Measurements from ENCODE around the gene ADSS2.

DNA sequence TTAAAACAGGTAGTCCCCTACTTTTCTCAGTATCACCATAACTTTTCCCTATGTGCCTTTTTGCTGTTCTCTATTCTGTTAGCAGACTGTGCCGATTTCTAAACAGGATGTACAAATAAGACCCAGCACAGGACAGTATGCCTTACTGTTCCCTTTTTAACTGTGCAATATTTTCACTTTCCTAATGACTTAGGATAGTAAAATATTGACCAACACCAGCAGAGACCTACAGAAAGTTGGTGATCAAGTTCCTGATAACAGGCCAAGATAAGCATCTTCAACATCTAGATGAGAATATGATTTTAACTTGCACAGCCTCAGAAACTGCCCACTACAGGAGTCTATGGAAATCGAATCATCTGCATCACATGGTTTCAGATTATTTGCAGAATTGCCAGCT lies 42.0 kb downstream of the ADSS2 start:
- TF ChIP-seq ZNF768 (tag by site-specific recombination; IDR thresholded peaks at IDR 0.05), result no peak
- TF ChIP-seq, protein P1, sequence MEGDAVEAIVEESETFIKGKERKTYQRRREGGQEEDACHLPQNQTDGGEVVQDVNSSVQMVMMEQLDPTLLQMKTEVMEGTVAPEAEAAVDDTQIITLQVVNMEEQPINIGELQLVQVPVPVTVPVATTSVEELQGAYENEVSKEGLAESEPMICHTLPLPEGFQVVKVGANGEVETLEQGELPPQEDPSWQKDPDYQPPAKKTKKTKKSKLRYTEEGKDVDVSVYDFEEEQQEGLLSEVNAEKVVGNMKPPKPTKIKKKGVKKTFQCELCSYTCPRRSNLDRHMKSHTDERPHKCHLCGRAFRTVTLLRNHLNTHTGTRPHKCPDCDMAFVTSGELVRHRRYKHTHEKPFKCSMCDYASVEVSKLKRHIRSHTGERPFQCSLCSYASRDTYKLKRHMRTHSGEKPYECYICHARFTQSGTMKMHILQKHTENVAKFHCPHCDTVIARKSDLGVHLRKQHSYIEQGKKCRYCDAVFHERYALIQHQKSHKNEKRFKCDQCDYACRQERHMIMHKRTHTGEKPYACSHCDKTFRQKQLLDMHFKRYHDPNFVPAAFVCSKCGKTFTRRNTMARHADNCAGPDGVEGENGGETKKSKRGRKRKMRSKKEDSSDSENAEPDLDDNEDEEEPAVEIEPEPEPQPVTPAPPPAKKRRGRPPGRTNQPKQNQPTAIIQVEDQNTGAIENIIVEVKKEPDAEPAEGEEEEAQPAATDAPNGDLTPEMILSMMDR (tag by site-specific recombination; IDR thresholded peaks at IDR 0.05), result no peak
- no peak for TF ChIP-seq YY1 (tag by site-specific recombination; IDR thresholded peaks at IDR 0.05)
